Stimulated activated CD8-positive, alpha-beta memory T cell treated with anti-CD3 and anti-CD28 coated beads, Interleukin-15, amount 100 ng/mL, for 24 hours (primary cell): ENCODE results near the gene LMO1.

ENCODE experiments used
- DNase-seq: peaks from one replicate; pipeline ENCODE4 v3.0.0-alpha.2; 2020; ENCODE audit warnings: low read depth

The LMO1 gene

GRCh38 chr11:8227156-8228152 lies 36.2 kb downstream of the LMO1 start:
- no peak for DNase-seq

DNA sequence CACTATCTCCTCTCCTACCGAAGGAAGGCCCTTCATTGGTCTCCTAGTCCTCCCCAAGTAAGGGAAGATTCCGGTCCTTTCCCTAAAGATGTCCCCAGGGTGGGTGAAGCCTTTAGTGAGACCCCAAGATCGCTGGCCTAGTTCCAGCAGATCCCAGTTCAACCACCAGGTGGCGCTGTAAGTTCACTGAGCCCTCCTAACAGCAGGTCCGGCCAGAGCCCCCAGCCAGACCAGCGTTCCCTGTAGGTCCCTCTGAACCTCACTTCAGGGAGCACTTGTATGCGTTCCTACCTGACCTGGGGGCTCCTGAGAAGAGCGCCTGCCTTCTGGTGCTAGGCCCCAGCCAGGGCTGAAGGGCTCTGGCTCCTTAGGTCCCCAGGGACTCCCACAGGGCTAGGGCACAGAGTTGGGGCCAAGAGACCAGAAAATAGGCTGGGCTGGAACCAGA lies 38.1 kb downstream of the LMO1 start:
- DNase-seq: peak; percentile 65

GRCh38 chr11:8224711-8225110 lies 39.0 kb downstream of the LMO1 start:
- DNase-seq: no peak

- DNase-seq: no peak
Measured at GRCh38 chr11:8224161-8224591, 39.5 kb downstream of the LMO1 start.

DNA sequence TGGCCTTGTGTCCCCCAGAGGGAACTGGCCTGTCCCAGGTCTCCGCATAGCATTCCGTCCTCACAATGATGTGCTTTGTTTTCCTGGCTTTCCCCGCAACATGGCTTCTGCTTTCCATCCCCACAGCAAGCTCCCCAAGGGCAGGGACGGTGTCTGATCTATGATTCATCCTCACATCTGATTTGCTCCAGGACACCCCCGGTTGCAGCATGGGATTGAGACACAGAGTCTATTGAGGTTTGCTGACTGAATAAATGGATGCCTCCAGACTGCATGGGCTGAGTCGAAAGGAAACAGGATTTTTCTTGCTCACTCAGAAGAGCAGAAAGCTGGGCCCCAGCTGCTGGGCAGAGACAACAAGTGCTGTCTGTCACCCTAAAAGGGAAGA lies 40.2 kb downstream of the LMO1 start:
- no peak for DNase-seq

DNA sequence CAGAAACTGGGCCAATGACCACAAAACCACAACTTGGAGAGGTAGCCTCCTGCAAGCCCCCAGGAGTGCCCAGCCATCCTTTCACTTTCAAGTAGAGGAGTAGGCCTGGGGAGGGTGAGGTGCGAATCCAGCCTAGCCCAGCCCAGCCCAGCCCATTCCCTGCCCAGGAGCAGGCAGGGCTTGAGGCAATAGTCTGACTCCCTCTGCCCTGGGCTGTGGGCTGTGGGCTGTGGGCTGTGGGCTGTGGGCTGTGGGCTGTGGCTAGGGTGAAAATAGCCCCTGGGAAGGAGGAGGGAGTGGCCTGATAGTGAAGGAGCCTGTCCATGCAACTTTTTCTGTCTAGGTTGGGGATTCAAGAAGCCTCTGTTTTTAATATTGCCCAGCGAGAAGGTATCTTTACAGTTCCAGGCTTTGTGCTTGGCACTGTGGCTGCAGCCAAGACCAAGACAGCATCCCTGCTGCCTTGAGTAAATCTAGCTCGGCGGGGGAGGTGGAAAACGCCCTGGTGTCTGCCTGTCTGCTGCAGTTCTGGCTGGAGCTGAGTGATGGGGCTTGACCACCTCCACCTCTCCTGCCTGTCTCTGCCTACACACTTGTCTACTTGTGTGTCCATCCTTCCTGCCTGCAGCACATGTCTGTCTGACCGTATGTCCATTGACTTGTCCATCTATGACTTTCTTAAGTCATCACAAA lies 40.7 kb downstream of the LMO1 start:
- DNase-seq: no peak

- no peak for DNase-seq
Measured at GRCh38 chr11:8221917-8222495, 41.7 kb downstream of the LMO1 start.

- DNase-seq: no peak
Measured at GRCh38 chr11:8221046-8221723, 42.5 kb downstream of the LMO1 start.

DNA sequence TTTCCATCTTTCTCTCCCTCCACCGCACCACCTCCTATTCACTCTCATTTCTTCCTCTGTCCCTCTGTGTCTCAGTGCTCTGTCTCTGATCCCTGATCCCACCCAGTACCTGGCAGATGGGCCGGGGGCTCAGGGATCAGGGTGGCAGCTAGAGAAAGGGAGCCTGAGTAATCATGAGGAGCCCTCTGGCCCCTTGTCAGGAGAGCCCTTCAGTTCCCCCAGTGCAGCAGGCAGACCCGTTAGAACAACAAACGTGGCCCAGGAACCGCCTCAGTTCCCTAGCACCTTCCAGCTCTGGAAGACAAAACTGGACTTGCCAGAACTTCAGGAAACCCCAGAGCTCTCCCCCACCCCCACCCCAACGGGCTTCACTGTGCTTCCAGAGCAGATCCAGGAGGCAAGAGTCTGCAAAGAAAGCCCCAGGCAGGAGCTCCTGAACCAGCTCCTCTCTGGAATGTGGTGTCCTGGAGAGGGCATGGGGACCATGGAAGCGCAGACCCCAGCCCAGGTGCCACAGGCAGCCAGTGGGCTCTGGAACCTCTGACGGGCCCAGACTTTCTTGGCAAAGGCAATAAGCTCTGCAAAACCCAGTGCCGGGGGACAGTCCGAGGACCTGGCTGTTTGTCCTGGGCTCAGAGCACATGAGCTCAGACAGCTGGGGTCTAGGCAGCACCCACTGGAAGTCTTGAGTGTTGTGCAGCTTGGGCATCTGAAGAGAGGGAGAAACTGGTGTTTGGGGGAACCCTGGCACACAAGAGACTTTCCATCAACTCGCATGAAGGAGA lies 43.2 kb downstream of the LMO1 start:
- DNase-seq: no peak

DNA sequence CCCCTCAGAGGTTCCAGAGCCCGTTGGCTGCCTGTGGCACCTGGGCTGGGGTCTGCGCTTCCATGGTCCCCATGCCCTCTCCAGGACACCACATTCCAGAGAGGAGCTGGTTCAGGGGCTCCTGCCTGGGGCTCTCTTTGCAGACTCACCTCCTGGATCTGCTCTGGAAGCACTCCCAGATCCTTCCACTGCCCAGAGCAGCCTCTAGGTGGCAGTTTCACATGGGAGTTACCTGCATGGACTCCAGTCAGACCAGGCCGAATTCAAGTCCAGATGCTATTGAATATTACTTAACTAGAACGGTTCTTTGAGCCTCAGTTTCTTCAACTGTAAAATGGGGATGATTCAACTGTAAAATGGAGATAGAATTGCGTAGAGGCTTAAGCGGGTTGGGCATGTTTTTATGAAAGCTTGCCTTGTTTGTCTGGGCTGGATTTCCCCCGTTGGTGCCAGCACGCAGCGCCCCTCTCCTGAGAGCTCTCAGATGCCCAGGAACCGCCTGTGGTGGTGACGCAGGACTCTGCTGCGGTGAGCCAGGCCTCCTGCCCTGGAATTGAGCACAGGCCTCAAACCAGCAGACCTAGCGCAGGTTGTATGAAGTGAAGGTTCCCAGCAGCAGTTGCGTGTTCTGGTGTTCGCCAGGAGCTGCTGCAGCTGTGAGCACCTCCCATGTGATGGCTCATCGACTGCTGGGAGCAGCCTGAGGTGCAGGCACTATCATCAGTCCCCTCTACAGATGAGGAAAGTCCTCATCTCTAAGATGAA lies 44.2 kb downstream of the LMO1 start:
- DNase-seq: no peak

DNA sequence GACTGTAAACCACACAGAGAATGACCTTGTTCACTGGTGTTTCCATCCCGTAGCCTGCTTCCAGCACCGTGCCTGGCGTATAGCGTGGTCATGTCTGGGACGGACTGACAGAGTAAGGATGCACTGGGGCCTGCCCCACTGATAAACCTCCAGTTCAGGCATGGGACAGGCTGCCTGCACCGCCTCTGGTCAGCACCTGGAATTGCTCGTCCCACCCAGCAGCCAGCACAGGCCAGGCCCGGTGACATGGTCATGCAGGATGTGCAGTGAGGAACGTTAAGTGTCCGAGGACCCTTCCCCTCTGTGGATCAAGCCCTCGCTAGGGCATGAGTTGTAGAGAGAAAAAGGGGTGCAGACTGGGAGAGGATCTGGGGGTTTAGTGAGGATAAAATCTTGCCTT lies 44.8 kb downstream of the LMO1 start:
- no peak for DNase-seq

GRCh38 chr11:8218409-8218808 lies 45.3 kb downstream of the LMO1 start:
- DNase-seq: no peak

GRCh38 chr11:8217926-8218325 lies 45.8 kb downstream of the LMO1 start:
- DNase-seq: no peak

GRCh38 chr11:8217136-8217535 lies 46.5 kb downstream of the LMO1 start:
- no peak for DNase-seq

GRCh38 chr11:8213376-8213775 lies 50.3 kb downstream of the LMO1 start:
- DNase-seq: no peak

GRCh38 chr11:8209208-8209807 lies 54.4 kb downstream of the LMO1 start:
- DNase-seq: no peak

- no peak for DNase-seq
Measured at GRCh38 chr11:8207080-8208000, 56.3 kb downstream of the LMO1 start.

DNA sequence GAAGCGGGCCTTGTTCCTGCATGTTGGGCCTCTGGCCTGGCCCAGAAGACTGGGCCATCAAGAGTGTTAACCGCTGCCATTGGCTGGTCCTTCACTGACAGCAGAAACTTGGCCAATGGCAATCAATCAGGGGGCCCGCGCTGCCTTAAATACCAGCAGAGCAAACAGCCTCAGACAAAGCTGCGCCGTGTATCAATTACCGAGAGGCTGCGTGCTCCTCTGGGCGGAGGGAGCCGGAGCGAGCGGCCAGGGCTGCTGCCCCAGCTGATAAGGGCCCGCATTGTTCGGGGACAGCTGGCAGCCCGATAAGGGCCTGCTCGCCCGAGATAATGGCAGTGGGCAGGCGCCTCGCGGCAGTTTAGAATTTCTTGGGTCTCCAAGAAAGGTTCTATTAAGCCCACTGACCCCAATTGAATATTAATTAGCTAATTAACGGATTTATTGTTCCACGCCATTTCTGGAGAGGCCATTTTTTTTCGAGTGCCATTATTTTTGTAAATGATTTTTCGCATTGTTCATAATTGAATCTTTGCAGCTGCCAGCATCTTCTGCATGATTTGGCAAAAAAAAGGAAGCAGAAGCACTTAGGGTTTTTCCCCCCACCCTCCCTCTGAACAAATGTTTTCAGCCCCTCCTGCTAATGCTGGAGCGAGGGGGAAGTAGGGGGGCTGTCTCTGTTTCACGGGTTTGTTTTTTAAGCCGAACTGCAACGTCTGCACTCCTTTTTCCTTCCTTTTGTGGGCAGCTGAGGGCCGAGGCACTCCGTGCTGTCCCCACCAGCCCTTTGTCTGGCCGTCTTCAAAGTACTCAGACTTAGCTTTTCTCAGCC lies 57.2 kb downstream of the LMO1 start:
- DNase-seq: no peak
